ENCODE measurements around the gene AK5.
"Not testable (repeated sequence)": the region's sequence is repeated elsewhere in the genome, so short reads cannot be mapped to it uniquely, and the experiment has no call there.

The AK5 gene

DNA sequence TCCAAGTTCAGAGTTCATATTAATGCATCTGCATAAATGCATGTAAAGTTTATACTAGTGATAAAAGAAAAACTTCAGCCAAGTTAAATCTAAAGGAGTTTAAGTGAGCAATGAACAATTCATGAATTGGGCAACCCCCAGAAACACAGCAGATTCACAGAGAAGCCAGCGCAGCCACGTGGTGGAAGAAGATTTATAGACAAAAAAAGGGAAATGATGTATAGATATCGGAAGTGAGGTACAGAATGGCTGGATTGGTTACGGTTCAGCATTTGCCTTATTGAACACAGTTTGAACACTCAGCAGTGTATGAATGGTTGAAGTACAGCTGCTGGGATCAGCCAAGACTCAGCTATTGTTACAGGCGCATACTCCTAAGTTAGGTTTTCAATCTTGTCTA, 5.7 kb downstream of the AK5 start:
- DNase-seq (ENCODE audit: low read depth), result no peak

- DNase-seq (ENCODE audit: low read depth), result no peak
Observed at GRCh38 chr1:77288275-77288674, 6.5 kb downstream of the AK5 start.

DNA sequence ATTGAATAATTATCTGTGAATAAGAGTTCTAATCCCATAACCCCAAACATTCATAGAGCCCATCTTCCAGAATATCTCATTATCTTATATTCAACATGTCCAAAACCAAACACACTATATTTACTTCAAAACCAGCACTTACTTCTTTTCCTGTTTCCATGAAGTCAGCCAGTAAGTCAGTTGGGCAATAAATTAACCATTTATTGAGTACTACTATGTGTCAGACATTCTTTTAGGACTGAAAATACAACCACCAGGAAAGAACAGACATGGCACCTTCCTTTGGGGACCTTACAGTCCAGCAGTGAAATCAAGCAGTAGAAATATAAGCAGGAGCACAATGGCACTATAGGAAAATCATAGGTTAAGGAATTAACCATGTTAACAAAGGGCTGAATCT, 8.8 kb downstream of the AK5 start:
- no peak for DNase-seq (ENCODE audit: low read depth)

- DNase-seq (ENCODE audit: low read depth), result no peak
Observed at GRCh38 chr1:77292551-77292950, 10.7 kb downstream of the AK5 start.

DNA sequence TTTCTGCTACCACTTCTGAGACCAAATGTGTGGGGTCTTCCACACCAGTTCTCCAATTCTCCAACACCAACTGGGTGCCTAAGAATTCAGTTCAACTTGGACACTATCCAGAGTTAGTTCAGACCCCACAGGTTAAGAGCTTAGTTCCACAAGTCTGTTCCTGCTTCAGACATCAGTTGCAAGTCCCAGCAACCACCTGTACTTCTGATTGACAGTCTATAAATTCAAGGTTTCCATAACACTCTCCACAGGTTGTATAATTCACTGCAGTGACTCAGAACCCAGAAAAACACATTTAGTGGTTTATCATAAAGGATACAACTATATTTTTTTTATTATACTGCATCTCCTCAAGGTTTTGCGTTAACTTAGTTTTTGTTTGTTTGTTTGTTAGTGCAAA, 18.7 kb downstream of the AK5 start:
- DNase-seq (ENCODE audit: low read depth), result no peak

DNA sequence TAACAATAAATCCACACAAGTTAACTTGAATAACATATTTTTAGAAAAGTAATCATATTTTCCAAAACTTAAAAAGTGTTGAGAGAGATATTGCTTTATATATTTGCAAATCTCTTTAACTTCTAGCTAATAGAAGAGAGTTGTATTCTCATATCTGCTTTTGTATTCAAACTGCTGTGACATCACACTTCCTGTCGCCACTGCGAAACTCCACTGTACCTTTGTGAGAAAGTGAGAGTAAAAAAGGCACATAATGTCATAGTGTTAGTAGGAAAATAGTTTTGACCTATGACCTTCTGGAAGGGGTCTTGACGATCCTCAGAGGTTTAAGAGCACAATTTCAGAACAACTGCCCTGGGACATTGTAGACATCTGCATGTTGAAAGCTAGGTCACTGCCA, 21.6 kb downstream of the AK5 start:
- no peak for DNase-seq (ENCODE audit: low read depth)

DNA sequence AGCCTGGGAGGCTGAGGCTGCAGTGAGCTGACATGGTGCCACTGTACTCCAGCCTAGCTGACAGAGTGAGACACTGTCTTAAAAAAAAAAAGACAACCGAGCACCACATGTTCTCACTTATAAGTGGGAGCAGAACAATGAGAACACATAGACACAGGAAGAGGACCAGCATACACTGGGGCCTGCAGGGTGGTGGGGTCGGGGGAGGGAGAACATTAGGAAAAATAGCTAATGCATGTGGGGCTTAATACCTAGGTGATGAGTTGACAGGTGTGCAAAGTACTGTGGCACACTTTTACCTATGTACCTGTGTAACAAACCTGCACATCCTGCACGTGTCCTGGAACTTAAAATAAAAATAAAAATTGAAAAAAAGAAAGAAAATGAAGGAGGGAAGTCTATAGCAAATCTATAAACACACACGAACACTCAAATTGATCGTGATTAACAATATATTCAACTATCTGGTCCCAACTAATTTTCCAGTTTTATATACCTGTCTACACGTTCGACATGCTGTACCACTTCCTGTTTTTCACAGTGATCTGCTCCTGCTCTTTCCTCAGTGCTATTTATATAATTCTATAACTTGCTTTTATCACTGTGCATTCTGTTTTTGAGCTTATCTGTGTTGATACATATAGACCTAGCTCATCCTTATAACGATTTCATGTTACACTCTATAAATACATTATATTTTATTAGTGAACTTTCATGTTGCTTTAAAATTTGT, 27.2 kb downstream of the AK5 start:
- no peak for DNase-seq (ENCODE audit: low read depth)

GRCh38 chr1:77310924-77311323, 29.1 kb downstream of the AK5 start:
- no peak for DNase-seq (ENCODE audit: low read depth)

DNA sequence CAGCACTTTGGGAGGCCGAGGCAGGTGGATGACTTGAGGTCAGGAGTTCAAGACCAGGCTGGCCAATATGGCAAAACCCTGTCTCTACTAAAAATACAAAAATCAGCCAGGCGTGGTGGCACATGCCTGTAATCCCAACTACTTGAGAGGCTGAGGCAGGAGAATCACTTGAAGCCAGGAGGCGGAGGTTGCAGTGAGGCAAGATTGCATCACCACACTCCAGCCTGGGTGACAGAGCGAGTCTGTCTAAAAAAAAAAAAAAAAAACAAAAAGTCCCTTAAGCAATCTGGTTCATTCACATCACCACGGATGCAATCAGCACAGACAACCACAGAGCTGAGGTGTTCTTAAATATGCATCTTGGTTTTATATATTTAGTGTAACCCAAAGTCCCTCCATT, 30.5 kb downstream of the AK5 start:
- not testable (repeated sequence) for DNase-seq (ENCODE audit: low read depth)

GRCh38 chr1:77313491-77313890, 31.7 kb downstream of the AK5 start:
- no peak for DNase-seq (ENCODE audit: low read depth)

DNA sequence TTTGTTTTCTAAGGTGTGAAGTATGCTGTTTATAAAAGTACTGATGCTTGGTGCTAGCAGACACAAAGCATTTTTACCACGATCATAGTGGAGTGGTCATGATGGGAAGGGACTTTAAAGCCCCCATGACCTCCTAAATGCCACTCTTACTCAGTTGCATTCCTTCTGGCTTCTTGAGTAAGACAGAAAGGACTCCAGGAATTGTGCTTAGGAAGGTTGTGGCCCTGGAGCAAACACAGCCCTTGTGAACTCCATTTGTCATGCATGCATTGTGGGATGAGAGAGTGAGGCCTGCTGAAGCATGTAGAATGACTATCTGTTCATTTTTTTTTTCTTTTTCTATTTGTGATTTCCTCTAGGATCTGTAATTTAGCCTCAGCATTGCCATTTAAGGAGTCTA, 34.2 kb downstream of the AK5 start:
- no peak for DNase-seq (ENCODE audit: low read depth)

DNA sequence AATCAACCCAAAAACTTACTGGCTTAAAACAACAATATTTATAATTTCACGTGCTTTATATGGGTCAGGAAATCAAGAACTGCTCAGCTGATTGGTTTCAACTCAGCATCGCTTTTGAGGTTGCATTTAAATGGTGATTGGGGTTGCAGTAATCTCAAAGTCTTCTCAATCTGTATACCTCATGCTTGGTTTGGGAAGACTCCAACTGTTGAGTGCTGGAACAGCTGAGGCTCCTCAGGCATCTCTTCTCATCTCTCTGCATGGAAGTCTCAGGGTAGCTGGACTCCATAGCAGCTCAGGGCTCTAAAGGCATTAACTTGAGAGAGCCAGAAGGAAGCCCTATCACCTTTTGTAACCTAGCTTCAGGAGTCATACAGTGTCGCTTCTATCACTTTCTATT, 35.1 kb downstream of the AK5 start:
- no peak for DNase-seq (ENCODE audit: low read depth)

GRCh38 chr1:77319036-77319705, 37.4 kb downstream of the AK5 start:
- no peak for DNase-seq (ENCODE audit: low read depth)

- peak; percentile 86 for DNase-seq (ENCODE audit: low read depth)
Observed at GRCh38 chr1:77322061-77322900, 40.5 kb downstream of the AK5 start.

GRCh38 chr1:77333501-77333900, 51.7 kb downstream of the AK5 start:
- DNase-seq (ENCODE audit: low read depth), result no peak

DNA sequence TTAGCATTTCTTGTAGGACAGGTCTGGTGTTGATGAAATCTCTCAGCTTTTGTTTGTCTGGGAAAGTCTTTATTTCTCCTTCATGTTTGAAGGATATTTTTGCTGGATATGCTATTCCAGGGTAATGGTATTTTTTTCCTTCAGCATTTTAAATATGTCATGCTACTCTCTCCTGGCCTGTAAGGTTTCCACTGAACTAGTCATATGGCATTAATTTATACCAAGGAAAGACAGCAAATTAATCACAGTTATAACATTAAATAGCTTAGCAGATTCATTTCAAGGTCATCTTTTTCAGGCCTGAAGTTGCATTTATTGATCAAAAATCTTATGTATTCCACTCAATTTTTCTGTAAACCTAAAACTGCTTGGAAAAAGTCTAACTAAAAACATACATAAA, 54.9 kb downstream of the AK5 start:
- no peak for DNase-seq (ENCODE audit: low read depth)

- DNase-seq (ENCODE audit: low read depth), result no peak
Observed at GRCh38 chr1:77339326-77339725, 57.5 kb downstream of the AK5 start.

DNA sequence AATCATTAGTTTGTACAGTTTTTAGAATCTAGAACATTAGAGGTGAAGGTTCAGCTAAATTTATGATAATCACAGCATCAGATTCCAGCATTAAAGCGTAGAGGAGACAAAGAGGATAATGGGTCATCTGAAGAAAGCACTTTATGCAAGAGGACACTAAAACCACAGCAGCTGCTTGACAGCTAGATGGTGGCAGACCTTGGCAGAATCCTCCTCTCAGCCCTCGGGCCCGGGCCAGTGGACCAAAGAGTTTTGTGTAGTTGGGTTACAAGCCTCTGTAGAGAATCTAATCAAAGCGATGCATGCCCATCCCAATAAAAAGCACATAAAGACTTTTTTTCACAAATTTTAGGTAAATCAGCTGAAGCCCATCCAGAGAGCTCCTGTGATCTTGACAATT, 59.4 kb downstream of the AK5 start:
- no peak for DNase-seq (ENCODE audit: low read depth)

- no peak for DNase-seq (ENCODE audit: low read depth)
Observed at GRCh38 chr1:77342745-77343144, 60.9 kb downstream of the AK5 start.

GRCh38 chr1:77347646-77348045, 65.8 kb downstream of the AK5 start:
- peak; percentile 93 for DNase-seq (ENCODE audit: low read depth)

- DNase-seq (ENCODE audit: low read depth), result no peak
Observed at GRCh38 chr1:77348549-77348948, 66.7 kb downstream of the AK5 start.

DNA sequence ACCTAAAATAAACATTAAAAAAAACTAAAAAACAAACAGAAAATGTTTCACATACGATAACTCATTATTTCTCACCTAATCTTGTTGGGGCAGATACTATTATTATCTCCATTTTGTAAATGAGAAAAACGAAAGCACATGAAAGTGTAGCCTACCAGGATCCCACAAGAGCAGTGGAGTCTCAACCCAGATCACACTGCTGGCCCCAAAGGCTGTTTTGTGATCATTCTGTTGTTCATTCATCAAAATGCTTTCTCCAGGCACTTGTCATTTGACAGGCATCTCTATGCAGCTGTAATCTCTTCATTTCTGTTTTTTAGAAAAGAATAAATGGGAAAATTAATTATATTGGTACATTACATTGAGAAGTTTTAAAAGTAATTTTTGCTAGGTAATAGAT, 67.5 kb downstream of the AK5 start:
- DNase-seq (ENCODE audit: low read depth), result no peak
